Psoas muscle (tissue), 8 donors: Measurements from ENCODE around the gene SYTL2. TPM values are rescaled to one million over a fixed set of nuclear protein-coding genes. Genes with fewer than 3 reads are reported as not detected.

Experiments
- ATAC-seq, 4 donors: fragments of 200-7000 bp; cut with Tn5 transposase; one replicate each; pipeline ENCODE4 v1.9.1; 2020; ENCODE audit warnings: moderate library complexity in 3 of 4, mild to moderate bottlenecking in 2 of 4
- DNase-seq, 2 donors: peaks; one replicate each; pipeline ENCODE4 v3.0.0-alpha.2; 2020
- H3K27ac ChIP-seq: fragments of 200-600 bp; one replicate; pipeline ENCODE4 v1.8.0; 2022
- H3K27me3 ChIP-seq, 3 donors: fragments of 200-600 bp in 1 of 3; one replicate each; pipeline versions ENCODE4 v1.6.1 to v1.8.0; 2013 to 2022; ENCODE audit warnings: low read length in 2 of 3, mild to moderate bottlenecking in 2 of 3, moderate library complexity in 1 of 3; ENCODE audit not compliant: insufficient read depth in 3 of 3
- H3K36me3 ChIP-seq, 2 donors: fragments of 200-600 bp in 1 of 2; one replicate each; pipeline versions ENCODE4 v1.6.1 to v1.8.0; 2013 to 2022; ENCODE audit warnings: low read depth in 1 of 2, mild to moderate bottlenecking in 1 of 2, moderate library complexity in 1 of 2; ENCODE audit not compliant: insufficient read depth in 1 of 2
- H3K4me1 ChIP-seq: fragments of 200-600 bp; one replicate; pipeline ENCODE4 v1.8.0; 2022
- H3K4me3 ChIP-seq: fragments of 200-600 bp; one replicate; pipeline ENCODE4 v1.8.0; 2022; ENCODE audit warnings: mild to moderate bottlenecking
- H3K9me3 ChIP-seq: fragments of 200-600 bp; one replicate; pipeline ENCODE4 v1.8.0; 2022
- CTCF ChIP-seq: fragments of 200-600 bp; IDR thresholded peaks from one replicate; pipeline ENCODE4 v1.8.0; 2022; ENCODE audit warnings: antibody characterized with exemption
- WGBS, 3 donors: extraction: QIAGEN DNeasy Blood & Tissue Kit; methylation state at CpG; one replicate each; pipeline versions ENCODE4 v1.1.6 to v1.1.7; 2013; 5-methylcytosine and 5-hydroxymethylcytosine counted together
- intact Hi-C, 2 donors: fragments of 100-400 bp; cut with DNase I; formaldehyde crosslinking; loops; one replicate each; pipeline versions ENCODE4 v1.11.0 to v1.14.2; 2022
- polyA plus RNA-seq, 3 donors: library from polyadenylated mRNA; stranded (reverse); fragments of 200-250 nt; gene quantifications; one replicate each; pipeline ENCODE4 v1.2.3, GENCODE V29; 2013
- total RNA-seq, 4 donors: library from RNA; stranded (reverse); fragmentation: NEBNext Ultra II Directional in 2 of 4; extraction: Animal tissue kit (Norgen Biotek cat#: 25700) in 2 of 4; gene quantifications; one replicate each; pipeline versions ENCODE4 v1.2.1 to v1.2.4, GENCODE V29; 2021 to 2023
- donor health status: healthy with polysubstance abuse.
- donor health status: DM: no; HTN: no; CAD: no; lungs with moderate emphysema.
- donor health status: Bipolar disorder and iron deficiency.
- donor health status: healthy.
- donor health status: DM: yes; HTN: yes; CAD: no.
- donor health status: DM: no; HTN: no; CAD: no.
- donor health status: DM: no; HTN: no; CAD: no.
- donor health status: DM: yes; HTN: yes; CAD: no.

Gene SYTL2
- total and polyA plus RNA-seq, 7 donors: 1.7 to 5.6 (median 4.7) TPM

GRCh38 chr11:85699957-85700741, 110.8 kb downstream of the SYTL2 start:
- no peak for TF ChIP-seq CTCF
- Histone ChIP-seq H3K36me3 (peaks cover 0 to 10% of the 10 kb centered on the region in 2 donors), H3K9me3 (no peaks in the 10 kb centered on the region), H3K27me3 (no peaks in the 10 kb centered on the region), H3K27ac (no peak overlapping the region), H3K4me3 (no peak overlapping the region), H3K4me1 (no peaks in the 10 kb centered on the region)
- no peak for ATAC-seq
- no peak for DNase-seq
- intact Hi-C loops: no loop called here
- 75 to 83% (median 81%) methylated on average over 2 of the region's 2 CpGs for WGBS, 3 donors

GRCh38 chr11:85698195-85698594, 112.7 kb downstream of the SYTL2 start:
- Histone ChIP-seq H3K36me3 (peaks cover 0 to 10% of the 10 kb centered on the region in 2 donors), H3K4me1 (no peaks in the 10 kb centered on the region), H3K9me3 (no peaks in the 10 kb centered on the region), H3K27ac (no peak overlapping the region), H3K27me3 (no peaks in the 10 kb centered on the region), H3K4me3 (no peak overlapping the region)
- no peak for TF ChIP-seq CTCF
- 79 to 84% (median 84%) methylated on average over 1 of the region's 1 CpG for WGBS, 3 donors
- intact Hi-C loops: no loop called here
- no peak for DNase-seq
- no peak for ATAC-seq

- H3K36me3 ChIP-seq: peaks cover 0 to 10% of the 10 kb centered on the region in 2 donors
- ATAC-seq (no peak), DNase-seq (no peak)
- H3K27me3 ChIP-seq: no peaks in the 10 kb centered on the region
- no peaks in the 10 kb centered on the region for H3K4me1 ChIP-seq
- 78 to 89% (median 86%) methylated on average over 2 of the region's 2 CpGs for WGBS, 3 donors
- H3K9me3 ChIP-seq: no peaks in the 10 kb centered on the region
- intact Hi-C loops: no loop called here
- no peak for TF ChIP-seq CTCF
- no peak overlapping the region for H3K4me3 ChIP-seq
- H3K27ac ChIP-seq: no peak overlapping the region
Observed at GRCh38 chr11:85697747-85698146, 113.2 kb downstream of the SYTL2 start.

GRCh38 chr11:85695546-85695945, 115.4 kb downstream of the SYTL2 start:
- H3K4me3 ChIP-seq: no peak overlapping the region
- no peak for TF ChIP-seq CTCF
- no peaks in the 10 kb centered on the region for H3K4me1 ChIP-seq
- H3K27ac ChIP-seq: no peak overlapping the region
- intact Hi-C loops: no loop called here
- DNase-seq (no peak), ATAC-seq (no peak)
- no peaks in the 10 kb centered on the region for H3K27me3 ChIP-seq
- H3K9me3 ChIP-seq: no peaks in the 10 kb centered on the region
- peaks cover 0 to 10% of the 10 kb centered on the region in 2 donors for H3K36me3 ChIP-seq
